C4-2B (cell line): ENCODE data around the gene AKAP9.
"Not testable (repeated sequence)": the region's sequence is repeated elsewhere in the genome, so short reads cannot be mapped to it uniquely, and the experiment has no call there.

ENCODE experiments used
- H3K27ac ChIP-seq: fragments of 450-650 bp; 2 replicates; pipeline ENCODE4 v1.5.1; 2017
- CTCF ChIP-seq: fragments of 450-650 bp; conservative IDR thresholded peaks from 2 replicates; pipeline ENCODE4 v1.5.1; 2017; ENCODE audit warnings: mild to moderate bottlenecking
- ZFX ChIP-seq: fragments of 450-650 bp; IDR thresholded peaks from 2 replicates; pipeline ENCODE4 v1.6.1; 2017

The AKAP9 gene

GRCh38 chr7:92071032-92071431 is 130.4 kb downstream of the AKAP9 start:
- no peak overlapping the region for H3K27ac ChIP-seq
- TF ChIP-seq CTCF (no peak), ZFX (no peak)

GRCh38 chr7:92072121-92072520 is 131.5 kb downstream of the AKAP9 start:
- no peak overlapping the region for H3K27ac ChIP-seq
- TF ChIP-seq ZFX (no peak), CTCF (no peak)

GRCh38 chr7:92072708-92073107 is 132.0 kb downstream of the AKAP9 start:
- H3K27ac ChIP-seq, result no peak overlapping the region
- no peak for TF ChIP-seq CTCF
- TF ChIP-seq ZFX, result no peak

GRCh38 chr7:92075455-92076158 is 134.9 kb downstream of the AKAP9 start:
- TF ChIP-seq ZFX, result no peak
- TF ChIP-seq CTCF, result no peak
- no peak overlapping the region for H3K27ac ChIP-seq

- no peak overlapping the region for H3K27ac ChIP-seq
- TF ChIP-seq ZFX (no peak), CTCF (no peak)
Observed at GRCh38 chr7:92076509-92076908, 135.8 kb downstream of the AKAP9 start.

- not testable (repeated sequence) for H3K27ac ChIP-seq
Observed at GRCh38 chr7:92083922-92084321, 143.3 kb downstream of the AKAP9 start.

- no peak overlapping the region for H3K27ac ChIP-seq
- TF ChIP-seq CTCF, result no peak
- no peak for TF ChIP-seq ZFX
Observed at GRCh38 chr7:92088266-92088665, 147.6 kb downstream of the AKAP9 start.

GRCh38 chr7:92092210-92092609 is 151.5 kb downstream of the AKAP9 start:
- no peak overlapping the region for H3K27ac ChIP-seq
- TF ChIP-seq ZFX, result no peak
- TF ChIP-seq CTCF, result no peak
